Measurements from ENCODE around the gene STOML2.

The STOML2 gene

GRCh38 chr9:35106343-35106730 is 3.4 kb upstream of the STOML2 start:
- peaks cover 8% of the 10 kb centered on the region for H3K79me2 ChIP-seq (ENCODE audit: insufficient read depth, low read length)
- H3K4me2 ChIP-seq (ENCODE audit: low read length): no peak overlapping the region

GRCh38 chr9:35105571-35106342 is 2.8 kb upstream of the STOML2 start:
- H3K27me3 ChIP-seq (ENCODE audit: insufficient read depth, low read length): no peaks in the 10 kb centered on the region

More at GRCh38 chr9:35106343-35106730, 3.4 kb upstream of the STOML2 start:
- H3K4me1 ChIP-seq (ENCODE audit: insufficient read depth, low read length, severe bottlenecking): peaks cover 25% of the 10 kb centered on the region
- TF ChIP-seq EZH2 (IDR thresholded peaks at IDR 0.05; ENCODE audit: borderline replicate concordance, low read length) (no peak), CTCF (IDR thresholded peaks at IDR 0.05; ENCODE audit: low read length) (no peak)
- no peaks in the 10 kb centered on the region for H4K20me1 ChIP-seq (ENCODE audit: insufficient read depth, low read length)
- peaks cover 4% of the 10 kb centered on the region for H3K36me3 ChIP-seq (ENCODE audit: insufficient read depth, low read length)
- no peak overlapping the region for H3K9ac ChIP-seq (ENCODE audit: low read length)
- H3F3A ChIP-seq (ENCODE audit: insufficient read depth, low read length): no peaks in the 10 kb centered on the region
- H3K9me2 ChIP-seq (ENCODE audit: low read depth, low read length): no peaks in the 10 kb centered on the region
- no peaks in the 10 kb centered on the region for H3K27me3 ChIP-seq (ENCODE audit: insufficient read depth, low read length)
- H3K4me3 ChIP-seq (ENCODE audit: low read depth, low read length, poor library complexity, severe bottlenecking): no peak overlapping the region
- no peaks in the 10 kb centered on the region for H3K9me3 ChIP-seq (ENCODE audit: low read length)
- H2AFZ ChIP-seq (ENCODE audit: low read length): no peak overlapping the region
- no peak overlapping the region for H3K27ac ChIP-seq (ENCODE audit: low read depth, low read length, poor library complexity, severe bottlenecking)

GRCh38 chr9:35105126-35105525 is 2.2 kb upstream of the STOML2 start:
- no peak overlapping the region for H3K4me2 ChIP-seq (ENCODE audit: low read length)

More at GRCh38 chr9:35105571-35106342, 2.8 kb upstream of the STOML2 start:
- peaks cover 9% of the 10 kb centered on the region for H3K36me3 ChIP-seq (ENCODE audit: insufficient read depth, low read length)
- H2AFZ ChIP-seq (ENCODE audit: low read length): no peak overlapping the region
- H3K9me3 ChIP-seq (ENCODE audit: low read length): no peaks in the 10 kb centered on the region
- H3K9me2 ChIP-seq (ENCODE audit: low read depth, low read length): no peaks in the 10 kb centered on the region
- no peak overlapping the region for H3K9ac ChIP-seq (ENCODE audit: low read length)
- H3F3A ChIP-seq (ENCODE audit: insufficient read depth, low read length): no peaks in the 10 kb centered on the region
- no peak overlapping the region for H3K4me3 ChIP-seq (ENCODE audit: low read depth, low read length, poor library complexity, severe bottlenecking)
- no peak overlapping the region for H3K4me2 ChIP-seq (ENCODE audit: low read length)
- H3K4me1 ChIP-seq (ENCODE audit: insufficient read depth, low read length, severe bottlenecking): peaks cover 20% of the 10 kb centered on the region
- no peaks in the 10 kb centered on the region for H4K20me1 ChIP-seq (ENCODE audit: insufficient read depth, low read length)
- peaks cover 8% of the 10 kb centered on the region for H3K79me2 ChIP-seq (ENCODE audit: insufficient read depth, low read length)
- no peak for TF ChIP-seq EZH2 (IDR thresholded peaks at IDR 0.05; ENCODE audit: borderline replicate concordance, low read length)
- no peak for TF ChIP-seq CTCF (IDR thresholded peaks at IDR 0.05; ENCODE audit: low read length)
- no peak overlapping the region for H3K27ac ChIP-seq (ENCODE audit: low read depth, low read length, poor library complexity, severe bottlenecking)

More at GRCh38 chr9:35105126-35105525, 2.2 kb upstream of the STOML2 start:
- no peaks in the 10 kb centered on the region for H3K9me2 ChIP-seq (ENCODE audit: low read depth, low read length)
- H3F3A ChIP-seq (ENCODE audit: insufficient read depth, low read length): no peaks in the 10 kb centered on the region
- peaks cover 19% of the 10 kb centered on the region for H3K4me1 ChIP-seq (ENCODE audit: insufficient read depth, low read length, severe bottlenecking)
- H3K27ac ChIP-seq (ENCODE audit: low read depth, low read length, poor library complexity, severe bottlenecking): no peak overlapping the region
- peaks cover 8% of the 10 kb centered on the region for H3K79me2 ChIP-seq (ENCODE audit: insufficient read depth, low read length)
- peaks cover 16% of the 10 kb centered on the region for H3K36me3 ChIP-seq (ENCODE audit: insufficient read depth, low read length)
- no peak overlapping the region for H2AFZ ChIP-seq (ENCODE audit: low read length)
- no peaks in the 10 kb centered on the region for H4K20me1 ChIP-seq (ENCODE audit: insufficient read depth, low read length)
- no peaks in the 10 kb centered on the region for H3K9me3 ChIP-seq (ENCODE audit: low read length)
- H3K4me3 ChIP-seq (ENCODE audit: low read depth, low read length, poor library complexity, severe bottlenecking): no peak overlapping the region
- H3K27me3 ChIP-seq (ENCODE audit: insufficient read depth, low read length): no peaks in the 10 kb centered on the region
- H3K9ac ChIP-seq (ENCODE audit: low read length): no peak overlapping the region
- TF ChIP-seq CTCF (IDR thresholded peaks at IDR 0.05; ENCODE audit: low read length) (no peak), EZH2 (IDR thresholded peaks at IDR 0.05; ENCODE audit: borderline replicate concordance, low read length) (no peak)
